ENCODE results near the gene RABAC1.

Gene RABAC1

DNA sequence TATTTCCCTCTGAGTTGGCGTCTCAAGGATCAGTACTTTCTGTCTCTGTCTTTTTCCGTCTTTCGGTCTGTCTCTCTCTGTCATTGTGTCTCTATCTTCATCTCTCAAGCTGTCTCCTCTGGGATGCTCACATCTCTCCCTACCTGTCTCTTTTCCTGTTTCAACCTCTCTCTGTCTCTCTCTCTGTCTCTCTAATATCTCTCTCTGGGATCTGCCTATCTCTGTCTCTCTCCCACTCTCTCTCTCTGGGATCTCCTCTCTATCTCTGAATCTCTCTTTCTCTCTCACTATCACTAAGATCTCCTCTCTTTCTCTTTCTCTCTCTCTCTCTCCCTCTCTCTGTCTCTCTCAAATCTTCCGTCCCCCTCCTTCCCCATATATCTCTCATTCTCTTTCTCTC, 30.9 kb upstream of the RABAC1 start:
- no peak for DNase-seq (ENCODE audit: low read depth in 2 of 2)

DNA sequence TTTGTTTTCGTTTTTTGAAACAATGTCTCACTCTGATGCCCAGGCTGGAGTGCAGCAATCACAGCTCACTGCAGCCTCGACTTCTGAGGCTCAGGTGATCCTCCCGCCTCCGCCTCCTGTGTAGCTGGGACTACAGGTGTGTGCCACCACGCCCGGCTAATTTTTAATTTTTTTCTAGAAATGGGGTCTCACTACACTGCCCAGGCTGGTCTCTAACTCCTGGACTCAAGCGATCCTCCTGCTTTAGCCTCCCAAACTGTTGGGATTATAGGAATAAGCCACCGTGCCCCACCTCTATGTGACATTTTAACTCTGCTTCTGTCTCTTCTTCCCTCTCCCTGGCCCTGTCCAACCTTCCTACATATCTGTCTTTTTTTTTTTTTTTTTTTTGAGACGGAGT, 29.8 kb upstream of the RABAC1 start:
- DNase-seq (ENCODE audit: low read depth in 2 of 2), result no peak

DNA sequence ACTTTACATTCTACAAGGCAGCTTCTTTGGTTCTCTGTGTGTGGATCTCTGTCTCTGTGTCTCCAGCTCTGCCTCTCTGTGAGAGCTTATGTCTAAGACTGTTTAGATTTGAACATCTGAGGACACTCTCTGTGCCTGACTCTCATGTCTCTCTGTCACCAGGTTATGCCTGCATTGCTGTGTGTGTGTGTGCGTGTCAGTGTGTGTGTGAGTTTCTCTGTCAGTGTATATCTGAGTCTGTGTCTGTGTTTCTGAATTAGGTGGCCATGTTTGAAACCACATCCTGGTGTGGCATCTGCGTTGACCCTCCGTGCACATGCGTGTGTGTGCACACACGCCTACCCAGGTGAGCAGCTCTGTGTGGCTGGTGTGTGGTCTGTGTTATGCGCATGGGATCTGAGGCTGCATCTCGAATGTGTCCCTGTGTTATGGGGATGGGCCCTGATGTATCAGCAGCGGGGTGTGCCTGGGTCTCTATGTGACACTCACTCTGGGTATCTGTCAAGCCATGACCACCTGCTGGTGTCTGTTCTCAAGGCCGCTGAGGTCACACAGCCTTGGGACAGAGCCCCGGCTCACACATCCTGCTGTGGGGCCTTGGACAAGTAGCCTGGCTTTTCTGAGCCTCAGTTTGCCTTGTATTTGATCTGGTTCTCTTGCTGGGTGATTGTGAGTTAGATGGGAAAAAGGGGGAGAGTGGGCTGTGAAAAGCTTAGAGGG, 28.2 kb upstream of the RABAC1 start:
- no peak for DNase-seq (ENCODE audit: low read depth in 2 of 2)

DNA sequence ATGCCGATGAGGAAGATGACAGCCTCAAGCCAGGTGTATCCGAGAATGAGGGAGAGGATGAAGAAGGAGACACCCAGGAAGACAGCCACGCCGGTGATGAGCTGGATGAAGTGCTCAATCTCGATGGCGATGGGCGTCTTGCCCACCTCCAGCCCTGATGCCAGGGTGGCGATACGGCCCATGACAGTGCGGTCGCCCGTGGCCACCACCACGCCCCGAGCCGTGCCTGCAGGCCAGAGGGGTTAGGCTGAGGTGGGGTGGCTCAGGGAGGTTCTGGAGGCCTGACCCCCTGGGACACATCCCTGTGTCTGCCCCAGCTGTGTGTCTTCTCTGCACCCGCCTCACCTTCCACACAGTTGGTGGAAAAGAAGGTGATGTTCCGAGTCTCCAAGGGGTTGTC, 25.8 kb upstream of the RABAC1 start:
- no peak for DNase-seq (ENCODE audit: low read depth in 2 of 2)

DNA sequence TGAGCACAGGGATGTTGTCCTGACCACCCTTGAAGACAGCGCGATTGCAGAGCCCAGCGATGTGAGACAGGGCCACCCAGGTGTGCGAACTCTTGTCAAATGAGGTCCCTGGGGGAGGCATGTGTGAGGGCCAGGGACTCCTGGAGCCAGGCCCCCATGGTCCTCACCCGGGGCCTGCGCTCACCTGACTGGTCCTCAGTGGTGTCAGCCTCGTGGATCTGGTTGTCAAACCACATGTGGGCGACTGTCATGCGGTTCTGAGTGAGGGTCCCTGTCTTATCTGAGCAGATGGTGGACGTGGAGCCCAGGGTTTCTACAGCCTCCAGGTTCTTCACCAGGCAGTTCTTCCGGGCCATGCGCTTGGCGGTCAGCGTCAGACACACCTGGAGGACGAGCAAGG, 22.6 kb upstream of the RABAC1 start:
- no peak for DNase-seq (ENCODE audit: low read depth in 2 of 2)

DNA sequence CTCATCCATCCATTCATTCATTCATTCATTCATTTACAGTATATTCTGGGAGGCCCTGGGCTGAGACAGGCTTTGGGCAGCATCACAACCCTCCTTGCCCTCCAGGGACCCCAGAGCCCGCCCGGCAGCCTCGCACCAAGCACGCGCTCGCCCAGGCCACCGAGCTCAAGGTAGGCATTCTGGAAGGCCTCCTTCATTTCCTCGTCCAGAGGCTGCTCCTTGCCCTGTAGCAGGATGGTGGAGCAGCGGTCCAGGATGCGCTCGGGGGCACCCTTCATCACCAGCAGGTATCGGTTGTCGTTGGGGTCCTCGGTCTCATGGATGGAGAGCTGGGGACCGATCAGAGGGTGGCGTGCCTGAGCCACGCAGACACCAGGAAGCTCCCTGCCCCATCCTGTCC, 19.3 kb upstream of the RABAC1 start:
- no peak for DNase-seq (ENCODE audit: low read depth in 2 of 2)

DNA sequence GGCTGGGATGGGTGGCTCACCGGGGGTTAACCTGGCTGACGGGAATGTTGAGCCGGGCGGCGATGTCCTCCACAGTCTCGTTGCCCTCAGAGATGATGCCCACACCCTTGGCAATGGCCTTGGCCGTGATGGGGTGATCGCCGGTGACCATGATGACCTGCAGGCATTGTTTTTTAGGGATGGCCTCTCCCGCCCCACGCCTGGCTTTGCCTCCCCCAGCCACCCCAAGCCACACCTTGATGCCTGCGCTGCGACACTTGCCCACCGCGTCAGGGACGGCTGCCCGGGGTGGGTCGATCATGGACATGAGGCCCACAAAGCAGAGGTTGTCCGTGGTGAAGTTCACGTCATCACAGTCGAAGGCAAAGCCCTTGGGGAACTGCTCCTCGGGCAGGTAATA, 18.8 kb upstream of the RABAC1 start:
- no peak for DNase-seq (ENCODE audit: low read depth in 2 of 2)

DNA sequence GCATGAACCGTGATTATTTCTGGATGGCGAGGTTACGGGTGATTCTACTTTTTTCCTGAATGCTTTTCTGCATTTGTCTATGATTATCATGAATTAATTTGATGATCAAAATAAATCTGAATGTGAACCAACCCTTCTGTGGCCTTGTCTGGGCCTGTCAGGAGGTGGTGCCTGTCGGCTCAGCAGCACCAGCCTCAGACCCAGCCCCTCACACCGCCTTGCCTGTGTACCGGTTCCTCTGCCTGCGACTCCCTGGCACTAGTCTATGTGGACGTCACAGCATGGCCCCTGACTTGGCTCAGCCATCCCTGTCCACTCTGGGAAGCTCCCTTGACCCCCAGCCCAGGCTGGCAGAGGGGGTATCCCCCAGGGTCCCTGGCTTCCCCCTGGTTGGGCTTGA, 15.5 kb upstream of the RABAC1 start:
- DNase-seq (ENCODE audit: low read depth in 2 of 2), result no peak

DNA sequence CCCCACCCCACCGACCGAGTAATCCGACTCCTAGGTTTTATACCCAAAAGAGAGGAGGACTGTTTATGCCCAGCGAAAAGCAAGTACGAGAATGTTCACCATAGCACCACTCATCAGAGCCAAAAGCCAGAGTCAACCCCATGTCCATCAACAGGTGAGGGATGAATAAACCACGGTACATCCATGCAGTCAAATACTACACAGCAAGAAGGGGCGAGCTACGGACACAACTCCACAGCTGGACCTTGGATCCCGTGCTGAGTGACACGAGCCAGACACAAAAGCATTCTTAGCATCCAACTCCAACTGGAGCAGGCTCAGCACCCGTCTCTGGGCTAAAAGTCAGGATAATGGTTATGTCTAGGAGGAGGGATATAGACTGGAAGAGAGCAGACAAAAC, 12.2 kb upstream of the RABAC1 start:
- DNase-seq (ENCODE audit: low read depth in 2 of 2), result no peak

DNA sequence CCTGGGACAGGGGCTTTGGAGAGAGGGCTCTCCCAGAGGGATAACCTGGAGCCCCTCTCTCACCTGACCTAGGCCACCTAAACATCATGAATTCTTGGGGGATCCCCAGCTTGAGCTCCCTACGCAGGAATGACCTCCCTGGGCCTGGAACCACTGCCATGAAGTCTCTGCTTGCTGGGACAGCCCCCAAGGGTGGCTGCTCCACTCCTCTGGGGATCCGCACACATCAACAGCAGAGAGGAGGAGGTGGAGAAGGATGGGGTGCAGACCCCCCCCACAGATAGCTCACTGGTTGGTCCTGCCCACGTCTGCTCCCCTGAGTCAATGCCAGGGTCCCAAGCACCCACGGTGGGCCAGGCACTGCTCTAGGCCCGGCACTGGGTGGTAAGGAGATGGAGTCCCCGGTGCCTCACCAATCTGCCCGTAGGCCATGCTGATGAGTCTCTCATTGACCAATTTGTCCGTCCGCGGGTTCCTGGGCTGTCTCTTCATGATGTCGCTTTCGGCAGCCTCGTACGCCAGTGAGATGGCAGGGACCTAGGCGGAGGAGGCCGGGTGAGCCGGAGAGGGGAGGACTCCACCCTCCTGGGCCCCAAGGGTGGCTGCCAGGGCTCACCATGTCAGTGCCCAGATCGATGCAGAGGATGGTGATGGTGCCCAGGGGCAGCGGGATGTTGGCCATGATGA, 10.8 kb upstream of the RABAC1 start:
- DNase-seq (ENCODE audit: low read depth in 2 of 2), result no peak

DNA sequence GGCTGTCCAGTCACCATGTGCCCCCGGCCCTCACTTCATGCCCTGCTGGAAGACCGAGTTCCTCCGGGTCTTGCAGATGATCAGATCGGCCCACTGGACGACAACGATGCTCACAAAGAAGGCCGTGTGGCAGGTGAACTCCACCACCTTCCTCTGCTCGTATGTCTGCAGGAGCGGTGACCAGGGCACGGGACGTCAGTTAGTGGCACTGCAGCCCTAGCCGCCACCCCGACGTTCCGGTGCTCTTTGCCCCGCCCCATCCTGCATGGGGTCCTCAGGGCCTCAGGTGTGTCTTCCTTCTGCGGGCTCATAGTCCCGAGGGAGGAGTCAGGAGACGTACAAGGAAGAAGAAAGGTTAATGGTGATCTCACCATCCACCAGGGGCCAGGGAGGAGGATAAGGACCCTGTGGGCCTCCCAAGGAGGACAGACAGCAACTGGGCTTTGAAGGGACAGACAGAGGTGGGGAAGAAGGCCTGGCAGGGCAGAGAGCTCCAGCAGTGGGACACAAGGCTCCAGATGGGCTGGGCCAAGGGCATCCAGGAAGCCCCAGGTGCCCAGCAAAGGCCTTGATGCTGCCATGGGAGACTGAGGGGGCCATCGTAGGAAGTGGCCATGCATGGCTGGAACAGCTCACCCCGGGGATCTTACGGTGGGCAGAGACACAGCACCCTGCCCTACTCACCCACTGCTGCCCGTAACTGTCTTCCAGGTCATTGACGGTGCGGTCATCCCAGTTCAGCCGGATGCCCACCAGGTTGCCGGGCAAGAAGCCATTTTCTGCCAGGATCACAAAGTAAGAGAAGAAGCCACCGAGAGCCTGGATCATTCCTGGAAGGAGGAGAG, 9.9 kb upstream of the RABAC1 start:
- no peak for DNase-seq (ENCODE audit: low read depth in 2 of 2)

DNA sequence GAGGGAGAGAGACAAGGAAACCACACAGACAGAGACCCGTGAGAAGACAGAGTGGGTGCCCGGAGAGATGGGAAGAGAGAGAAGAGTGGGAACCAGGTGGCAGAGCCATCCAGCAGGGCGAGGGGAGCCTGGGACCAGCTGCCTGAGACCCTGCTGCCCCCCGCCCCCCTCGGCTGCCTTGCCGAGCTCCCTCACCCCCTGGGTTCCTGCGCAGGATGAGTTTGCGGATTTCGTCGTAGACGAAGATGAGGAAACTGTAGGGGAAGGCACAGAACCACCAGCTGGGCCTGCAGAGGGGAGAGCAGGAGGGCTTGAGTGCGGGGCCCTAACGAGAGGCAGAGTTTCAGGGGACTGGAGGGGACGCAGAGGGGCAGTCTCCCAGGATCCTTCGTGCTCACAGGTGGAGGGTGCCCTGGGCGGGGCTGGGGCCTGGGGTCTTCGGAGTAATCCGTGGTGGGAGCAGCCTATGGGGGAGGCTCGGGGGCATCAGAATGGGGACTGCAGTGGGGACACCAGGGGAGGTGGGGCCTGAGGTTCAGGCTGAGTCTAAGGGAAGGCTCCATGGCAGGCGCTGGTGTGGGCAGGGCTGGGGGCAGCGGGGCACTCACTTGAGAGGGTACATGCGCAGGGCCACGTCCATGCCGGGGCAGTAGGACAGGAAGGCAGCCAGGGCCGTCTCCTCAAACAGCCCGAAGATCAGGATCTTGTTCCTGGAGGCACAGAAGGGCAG, 8.1 kb upstream of the RABAC1 start:
- DNase-seq (ENCODE audit: low read depth in 2 of 2), result no peak

DNA sequence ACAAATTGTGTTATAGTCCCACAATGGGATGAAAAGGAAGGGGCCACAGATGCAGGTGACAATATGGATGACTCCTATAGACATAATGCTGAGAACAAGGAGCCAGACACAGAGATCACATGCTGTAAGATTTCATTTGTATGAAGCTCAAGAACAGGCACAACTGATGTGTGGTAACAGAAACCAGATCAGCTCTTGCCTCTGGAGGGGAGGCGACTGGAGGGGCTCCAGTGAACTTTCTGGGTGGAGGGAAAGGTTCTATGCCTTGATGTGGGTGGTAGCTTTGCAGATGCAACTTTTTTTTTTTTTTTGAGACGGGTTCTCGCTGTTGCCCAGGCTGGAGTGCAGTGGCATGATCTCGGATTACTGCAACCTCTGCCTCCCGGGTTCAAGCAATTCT, 6.0 kb upstream of the RABAC1 start:
- no peak for DNase-seq (ENCODE audit: low read depth in 2 of 2)

DNA sequence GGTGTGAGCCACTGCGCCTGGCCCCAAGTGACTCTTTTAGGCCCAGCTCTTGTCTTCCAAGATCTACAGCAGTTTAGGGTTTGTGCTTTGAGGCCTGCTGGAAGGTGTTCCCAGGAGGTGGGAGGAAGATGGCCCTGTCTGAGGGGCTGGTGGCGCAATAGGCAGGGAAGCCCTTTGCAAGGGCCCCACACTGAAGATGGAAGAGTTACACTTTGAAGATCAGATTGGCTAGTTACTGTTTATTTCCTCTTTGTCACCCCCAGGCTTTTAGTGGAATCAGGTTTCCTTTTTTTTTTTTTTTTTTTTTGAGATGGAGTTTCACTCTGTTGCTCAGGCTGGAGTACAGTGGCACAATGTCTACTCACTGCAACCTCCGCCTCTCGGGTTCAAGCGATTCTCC, 1.9 kb upstream of the RABAC1 start:
- DNase-seq (ENCODE audit: low read depth in 2 of 2), result no peak

DNA sequence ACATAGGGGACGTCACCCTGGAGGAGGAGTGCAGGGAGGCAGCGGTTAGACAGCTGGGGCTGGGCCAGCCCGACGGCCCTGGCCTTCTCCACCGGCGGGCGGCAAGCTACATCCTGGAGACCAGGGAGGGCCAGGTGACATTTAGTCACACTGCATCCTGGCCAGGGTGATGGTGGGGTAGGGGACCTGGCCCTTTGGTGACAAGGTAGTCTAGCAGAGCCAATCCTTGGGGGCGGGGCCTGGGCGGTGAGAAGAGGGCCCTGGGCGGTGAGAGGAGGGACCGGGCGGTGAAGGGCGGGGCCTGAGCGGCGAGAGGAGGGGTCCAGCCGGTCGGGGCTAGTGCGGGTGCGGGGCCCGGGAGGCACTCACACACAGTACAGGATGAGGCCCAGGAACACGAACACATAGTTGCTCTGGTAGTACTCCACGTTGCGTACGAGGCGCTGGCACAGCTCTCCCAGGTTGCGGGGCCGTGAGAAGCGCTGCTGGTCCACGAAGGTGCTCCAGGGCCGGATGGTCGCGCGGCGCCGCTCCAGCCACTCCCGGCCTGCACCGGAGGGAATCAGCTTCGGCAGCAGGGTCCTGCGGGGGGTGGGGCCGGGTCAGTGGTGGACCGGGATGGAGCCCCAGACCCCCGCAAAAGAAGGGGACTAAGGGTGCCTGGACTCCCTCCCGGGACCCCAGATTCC, 610 bp downstream of the RABAC1 start:
- peak; percentile 55 to 69 for DNase-seq (ENCODE audit: low read depth in 2 of 2)

DNA sequence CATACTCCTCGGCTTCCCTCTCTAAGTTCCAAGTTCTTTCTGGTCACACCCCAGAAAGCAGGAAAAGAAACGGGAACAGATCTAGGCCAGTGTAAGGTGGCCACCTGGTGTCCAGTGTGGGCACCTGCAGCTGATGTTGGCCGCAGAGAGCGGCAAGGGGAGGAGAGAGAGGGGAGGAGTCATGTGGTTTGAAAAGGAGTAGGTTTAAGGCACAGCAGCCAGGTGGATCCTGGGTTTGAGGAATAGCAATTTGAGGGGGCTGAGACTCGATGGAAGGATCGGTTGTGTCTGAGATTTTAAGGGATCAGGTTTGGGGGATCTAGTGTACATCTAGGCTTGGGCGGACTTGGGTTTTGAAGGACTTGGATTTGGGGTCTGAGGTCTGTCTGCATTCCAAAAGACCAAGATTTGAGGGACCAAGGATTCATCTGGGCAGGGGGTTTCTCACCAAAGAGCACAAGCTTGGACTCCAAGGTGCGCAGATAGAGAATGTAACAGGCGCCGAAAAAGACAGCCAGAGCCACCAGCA, 1.2 kb downstream of the RABAC1 start:
- no peak for DNase-seq (ENCODE audit: low read depth in 2 of 2)

DNA sequence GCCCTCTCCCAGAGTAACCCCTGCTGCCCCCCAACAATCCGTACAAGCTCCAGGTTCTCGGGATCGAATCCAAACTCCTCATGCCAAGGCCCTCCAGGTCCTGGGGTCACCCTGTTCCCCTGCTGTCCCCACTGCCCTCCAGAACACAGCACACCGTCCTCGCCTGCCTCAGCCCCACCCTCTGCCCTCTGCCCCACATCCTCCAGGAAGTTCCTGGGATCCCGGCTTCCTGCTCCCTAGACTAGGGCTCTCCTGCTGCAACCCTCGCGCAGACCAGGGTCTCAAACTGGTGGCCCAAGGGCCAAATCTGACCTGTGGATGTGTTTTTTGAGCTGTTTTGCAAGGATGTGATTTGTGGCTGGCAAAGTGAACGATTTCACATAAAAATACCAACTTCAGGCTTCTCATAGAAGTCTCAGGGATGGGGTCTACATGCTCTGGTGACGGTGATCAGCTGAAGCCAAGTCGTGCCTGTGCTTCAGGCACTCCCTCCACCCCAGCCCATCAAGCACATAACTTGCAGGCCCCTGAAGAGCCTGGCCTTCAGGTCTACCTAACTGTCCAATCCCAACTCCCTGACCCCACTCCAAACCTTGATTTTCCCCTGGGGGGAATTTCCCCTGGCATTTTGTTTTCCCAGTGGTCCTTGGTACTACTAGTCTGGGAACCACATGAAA, 1.8 kb downstream of the RABAC1 start:
- no peak for DNase-seq (ENCODE audit: low read depth in 2 of 2)

DNA sequence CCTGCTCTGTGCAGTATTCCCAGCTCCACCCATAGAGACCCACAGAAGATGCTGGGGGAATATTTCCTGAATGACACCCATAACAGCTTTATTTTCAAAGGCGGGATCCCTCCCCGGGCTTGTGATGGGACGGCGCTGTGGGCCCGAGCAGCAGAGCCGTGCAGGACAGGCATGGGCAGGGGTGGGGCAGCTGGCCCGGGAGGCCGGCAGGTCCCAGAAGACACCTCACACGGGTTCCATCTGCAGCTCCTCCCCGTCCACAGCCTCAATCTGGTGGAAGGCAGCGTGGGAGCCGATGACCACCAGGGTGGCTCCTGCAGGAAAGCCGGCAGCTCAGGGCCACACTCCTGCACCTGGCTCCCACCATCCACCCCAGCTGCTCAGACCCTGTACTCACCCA, 2.5 kb downstream of the RABAC1 start:
- no peak for DNase-seq (ENCODE audit: low read depth in 2 of 2)

DNA sequence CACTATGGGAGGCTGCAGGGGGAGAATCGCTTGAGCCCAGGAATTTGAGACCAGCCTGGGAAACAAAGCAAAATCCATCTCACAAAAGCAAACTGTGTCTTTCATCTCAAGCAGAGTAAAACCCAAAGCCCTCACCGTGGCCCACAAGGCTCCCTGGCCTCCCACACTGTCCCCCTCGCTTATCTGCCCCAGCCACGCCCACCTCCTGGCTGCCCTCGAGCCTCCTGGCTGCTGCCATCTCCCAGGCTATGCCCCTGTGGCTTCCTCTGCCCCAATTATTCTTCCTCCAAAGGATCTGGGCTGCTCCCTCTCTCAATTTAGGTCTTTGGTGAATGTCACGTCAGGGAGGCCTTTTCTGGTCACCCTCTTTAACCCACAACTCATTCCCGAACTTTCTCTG, 3.6 kb downstream of the RABAC1 start:
- no peak for DNase-seq (ENCODE audit: low read depth in 2 of 2)

DNA sequence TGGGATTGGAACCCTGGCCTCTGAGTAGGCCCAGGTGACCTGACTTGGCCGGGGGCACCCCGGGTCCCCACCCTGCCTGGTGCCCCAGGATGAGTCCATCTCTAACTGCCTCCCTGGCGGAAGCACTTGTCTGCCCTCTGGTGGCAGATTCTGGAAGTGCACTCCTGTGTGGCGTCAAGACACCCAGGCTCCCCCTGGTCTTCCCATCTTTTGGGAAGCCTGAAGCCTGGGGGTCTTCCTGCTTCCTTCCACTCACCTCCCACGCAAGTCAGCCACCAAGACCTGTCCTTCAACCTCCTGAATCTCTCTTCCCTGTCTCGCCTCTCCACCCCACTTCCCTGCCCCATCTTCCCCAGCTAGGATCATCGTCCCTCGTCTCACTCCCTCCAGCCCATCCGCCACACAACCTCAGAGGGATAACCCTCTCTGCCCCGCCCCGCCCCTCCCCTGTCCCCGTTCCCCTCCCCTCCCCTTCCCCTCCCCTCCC, 7.4 kb downstream of the RABAC1 start:
- peak; percentile 72 to 84 for DNase-seq (ENCODE audit: low read depth in 2 of 2)

DNA sequence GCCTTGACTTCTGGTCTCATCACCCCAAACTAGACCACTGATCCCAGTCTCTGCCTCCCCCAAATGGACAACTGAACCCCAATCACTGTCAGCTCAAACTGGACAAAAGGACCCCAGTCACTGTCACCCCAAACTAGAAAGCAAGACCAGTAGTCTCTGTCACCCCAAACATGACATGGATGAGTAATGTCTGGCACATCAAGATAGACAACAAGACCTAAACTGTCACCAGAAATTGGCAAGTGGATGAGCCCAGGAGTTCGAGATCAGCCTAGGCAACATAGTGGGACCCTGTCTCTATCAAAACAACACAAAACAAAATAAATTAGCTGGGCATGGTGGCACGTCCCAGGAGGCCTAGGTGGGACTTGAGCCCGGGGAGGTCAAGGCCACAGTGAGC, 12.0 kb downstream of the RABAC1 start:
- DNase-seq (ENCODE audit: low read depth in 2 of 2), result no peak

All from activated CD8-positive, alpha-beta memory T cell treated with anti-CD3 and anti-CD28 coated beads for 4 hours (primary cell).